CD4-positive, alpha-beta T cell (primary cell): ENCODE measurements around the gene PRKCA. TPM values are rescaled to one million over a fixed set of nuclear protein-coding genes. Genes with fewer than 3 reads are reported as not detected.

Experiments used
- ATAC-seq: fragments of 200-7000 bp; cut with Tn5 transposase; one replicate; pipeline ENCODE4 v1.10.0; 2022; ENCODE audit warnings: mild to moderate bottlenecking; ENCODE audit not compliant: poor library complexity
- CTCF ChIA-PET: fragments of 350-600 bp; sonication (Branson Sonifier 250); formaldehyde crosslinking; loops from one replicate; lab custom pipeline; 2021; ENCODE audit warnings: antibody characterized with exemption, inconsistent platforms; lab: Charles Lee
- POLR2A ChIA-PET: fragments of 350-600 bp; sonication (Branson Sonifier 250); formaldehyde crosslinking; loops from one replicate; lab custom pipeline; 2021; ENCODE audit warnings: antibody characterized with exemption, inconsistent platforms; lab: Charles Lee
- DNase-seq, 14 experiments: peaks; one replicate each; pipeline ENCODE4 v3.0.0-alpha.2; 2013 to 2020; ENCODE audit warnings: mixed read lengths in 2 of 14
- H3K27ac ChIP-seq, 2 donors: one replicate each; pipeline versions ENCODE4 v1.5.1 to v1.7.0; 2013; ENCODE audit warnings: low read length in 2 of 2, low read depth in 1 of 2, mild to moderate bottlenecking in 1 of 2
- H3K27me3 ChIP-seq, 2 experiments: 1 replicate in 1 of 2; 2 replicates in 1 of 2; pipeline versions ENCODE4 v1.6.1 to v1.7.0; 2013; ENCODE audit warnings: low read length in 2 of 2, control low read depth in 1 of 2, mild to moderate bottlenecking in 1 of 2, moderate library complexity in 1 of 2; ENCODE audit not compliant: insufficient read depth in 2 of 2, control insufficient read depth in 1 of 2
- H3K36me3 ChIP-seq: one replicate; pipeline ENCODE4 v1.6.1; 2013; ENCODE audit warnings: low read length, control low read depth; ENCODE audit not compliant: insufficient read depth
- H3K4me1 ChIP-seq: one replicate; pipeline ENCODE4 v1.6.1; 2013; ENCODE audit warnings: low read length, control low read depth; ENCODE audit not compliant: insufficient read depth
- H3K4me3 ChIP-seq: one replicate; pipeline ENCODE4 v1.5.1; 2013; ENCODE audit warnings: mild to moderate bottlenecking, low read length, moderate library complexity
- H3K9me3 ChIP-seq, 2 experiments: 1 replicate in 1 of 2; 2 replicates in 1 of 2; pipeline versions ENCODE4 v1.6.1 to v1.7.0; 2013; ENCODE audit warnings: low read length in 2 of 2, mild to moderate bottlenecking in 2 of 2, control low read depth in 1 of 2, moderate library complexity in 1 of 2; ENCODE audit not compliant: control insufficient read depth in 1 of 2, insufficient read depth in 1 of 2
- H3K27ac Mint-ChIP-seq: one replicate; pipeline ENCODE4 v1.8.0; 2020; ENCODE audit warnings: mixed read lengths
- H3K27me3 Mint-ChIP-seq: one replicate; pipeline ENCODE4 v1.8.0; 2021; ENCODE audit warnings: mixed read lengths
- H3K36me3 Mint-ChIP-seq: one replicate; pipeline ENCODE4 v1.8.0; 2021; ENCODE audit warnings: low read depth, mixed read lengths
- H3K4me1 Mint-ChIP-seq: one replicate; pipeline ENCODE4 v1.8.0; 2021; ENCODE audit warnings: low read depth, mixed read lengths
- H3K4me3 Mint-ChIP-seq: one replicate; pipeline ENCODE4 v1.8.0; 2020; ENCODE audit warnings: mild to moderate bottlenecking, mixed read lengths
- H3K9me3 Mint-ChIP-seq: one replicate; pipeline ENCODE4 v1.8.0; 2020; ENCODE audit warnings: mixed read lengths
- CTCF ChIP-seq: fragments of 200-600 bp; IDR thresholded peaks from one replicate; pipeline ENCODE4 v1.8.0; 2022; ENCODE audit warnings: antibody characterized with exemption, mild to moderate bottlenecking
- intact Hi-C, 2 experiments: fragments of 100-400 bp; cut with DNase I in 1 of 2; cut with micrococcal nuclease in 1 of 2; formaldehyde crosslinking; loops; one replicate each; pipeline versions ENCODE4 v1.15.1 to v1.9.0; 2023 to 2025; cut with DNase I, micrococcal nuclease
- total RNA-seq, 174 experiments: library from RNA in 2 of 174; stranded (reverse) in 2 of 174; gene quantifications; one replicate each; pipeline ENCODE4 v1.2.3 and lab custom pipeline; 2021 to 2026

PRKCA gene
- total RNA-seq, 2 experiments from 2014 or later: 84.8 to 88.6 TPM

DNA sequence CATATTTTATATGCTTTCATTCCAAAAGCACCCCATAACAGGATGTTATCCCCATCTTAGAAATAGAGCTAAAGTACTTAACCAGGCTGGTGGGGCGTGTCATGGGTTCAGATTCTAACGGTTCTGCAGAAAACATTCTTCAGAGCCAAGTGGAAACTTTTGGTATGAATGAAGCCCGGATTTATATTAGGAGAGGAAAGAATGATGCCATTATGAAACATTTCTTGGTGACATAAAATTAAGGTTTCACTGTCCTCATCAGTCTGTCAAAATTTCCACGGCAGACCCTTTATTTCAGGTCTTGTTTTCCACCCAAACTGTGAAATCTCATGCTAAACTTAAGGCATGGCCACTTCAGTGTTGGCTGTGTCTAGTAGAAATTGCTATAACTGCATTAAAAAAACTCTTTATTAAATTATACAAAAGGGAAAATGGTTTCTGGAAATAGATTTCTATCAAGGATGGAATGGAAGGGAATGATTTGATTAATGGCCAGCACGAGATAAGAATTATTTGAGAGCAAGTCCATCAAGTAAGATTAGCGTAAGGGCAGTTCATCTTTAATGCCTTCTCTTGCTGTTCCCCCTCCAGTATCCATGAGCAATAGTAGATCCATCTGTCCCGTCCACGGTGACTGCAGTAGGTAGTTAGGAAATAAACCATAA is 11.7 kb downstream of the PRKCA start:
- ChIA-PET CTCF (interaction anchor here (1.0 kb wide), 1 partner anchor 10 kb away, joined by 3 read pairs; no protein-coding TSS in a partner anchor), POLR2A (interaction anchor here (0.6 to 4.9 kb wide), 6 partner anchors 10 to 235 kb away, joined by 3 to 27 read pairs (median 4); no protein-coding TSS in a partner anchor)
- no peak overlapping the region for H3K4me3 ChIP-seq
- Mint-ChIP-seq H3K36me3 (peaks cover 41% of the 10 kb centered on the region), H3K9me3 (no peaks in the 10 kb centered on the region), H3K4me3 (peak overlapping the region; percentile 32), H3K4me1 (peaks cover 88% of the 10 kb centered on the region), H3K27me3 (no peaks in the 10 kb centered on the region), H3K27ac (peak overlapping the region; percentile 69)
- ATAC-seq (no peak), DNase-seq (no peak)
- no peaks in the 10 kb centered on the region for H3K36me3 ChIP-seq
- no peaks in the 10 kb centered on the region for H3K9me3 ChIP-seq
- TF ChIP-seq CTCF: no peak
- H3K4me1 ChIP-seq: peaks cover 9% of the 10 kb centered on the region
- intact Hi-C loops: loop anchor here in 1 of 2 experiments (2.0 kb wide), 1 partner anchor 13 kb away; no protein-coding TSS in a partner anchor
- no peak overlapping the region for H3K27ac ChIP-seq
- no peaks in the 10 kb centered on the region for H3K27me3 ChIP-seq

DNA sequence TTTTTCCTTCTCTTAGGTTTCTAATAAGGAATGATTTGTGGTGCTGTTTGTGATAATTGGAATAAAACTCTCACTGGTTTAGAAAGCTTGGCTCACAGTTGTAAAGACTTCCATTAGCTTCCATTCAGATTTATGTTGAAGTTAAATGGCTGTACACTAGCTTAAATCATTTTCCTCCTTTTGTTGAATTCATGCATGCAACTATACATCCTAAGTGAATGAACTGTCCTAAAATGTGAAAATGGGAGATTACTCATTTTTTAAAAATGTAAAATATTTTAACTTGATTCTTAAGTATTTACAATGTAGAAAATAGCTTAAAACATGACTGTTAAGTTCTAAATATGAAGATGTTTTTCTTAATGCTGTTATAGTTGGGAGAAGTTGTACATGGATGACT is 15.2 kb downstream of the PRKCA start:
- Histone ChIP-seq H3K9me3 (peaks cover 5 to 11% of the 10 kb centered on the region in 2 experiments), H3K27ac (no peak overlapping the region), H3K4me3 (no peak overlapping the region), H3K27me3 (no peaks in the 10 kb centered on the region), H3K36me3 (peaks cover 4% of the 10 kb centered on the region), H3K4me1 (peaks cover 4% of the 10 kb centered on the region)
- Mint-ChIP-seq H3K9me3 (peaks cover 2% of the 10 kb centered on the region), H3K4me1 (peaks cover 65% of the 10 kb centered on the region), H3K27me3 (no peaks in the 10 kb centered on the region), H3K36me3 (peaks cover 35% of the 10 kb centered on the region), H3K27ac (peak overlapping the region; percentile 40), H3K4me3 (no peak overlapping the region)
- ChIA-PET CTCF (interaction anchor here (1.8 kb wide), 1 partner anchor 9 kb away, joined by 4 read pairs; no protein-coding TSS in a partner anchor), POLR2A (interaction anchor here (0.7 to 1.3 kb wide), 4 partner anchors 14 to 131 kb away, joined by 3 to 6 read pairs (median 3); no protein-coding TSS in a partner anchor)
- intact Hi-C loops: no loop called here
- ATAC-seq: no peak
- no peak for TF ChIP-seq CTCF
- DNase-seq: no peak

DNA sequence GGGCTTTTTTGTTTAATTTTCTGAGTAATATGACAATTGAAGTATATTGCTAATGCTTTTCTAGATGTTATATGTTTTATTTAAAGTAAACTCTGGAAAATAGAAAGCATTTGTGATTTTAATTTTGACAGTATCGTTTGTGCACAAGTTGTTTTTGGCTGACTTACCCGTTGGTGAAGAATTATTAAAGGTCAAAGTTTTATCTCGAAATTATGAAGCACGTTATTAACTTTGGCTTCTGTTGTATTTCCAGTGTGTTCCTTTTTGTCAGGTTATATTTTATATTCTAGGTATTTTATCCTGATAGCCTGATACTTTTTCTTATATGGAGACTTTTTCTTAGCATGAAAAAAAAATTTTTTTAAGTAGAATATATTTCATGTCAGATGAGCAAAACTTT is 16.8 kb downstream of the PRKCA start:
- H3K9me3 Mint-ChIP-seq: peaks cover 2% of the 10 kb centered on the region
- H3K27ac Mint-ChIP-seq: no peak overlapping the region

More for the DNA sequence above, 16.8 kb downstream of the PRKCA start:
- H3K4me3 Mint-ChIP-seq: no peak overlapping the region
- no peak for DNase-seq
- ChIA-PET POLR2A (no interaction called here), CTCF (no interaction called here)
- H3K4me3 ChIP-seq: no peak overlapping the region
- H3K4me1 Mint-ChIP-seq: peaks cover 64% of the 10 kb centered on the region
- H3K36me3 ChIP-seq: peaks cover 4% of the 10 kb centered on the region
- H3K27me3 ChIP-seq: no peaks in the 10 kb centered on the region
- ATAC-seq: no peak
- no peak for TF ChIP-seq CTCF
- H3K4me1 ChIP-seq: no peaks in the 10 kb centered on the region
- H3K9me3 ChIP-seq: peaks cover 5 to 11% of the 10 kb centered on the region in 2 experiments
- peaks cover 38% of the 10 kb centered on the region for H3K36me3 Mint-ChIP-seq
- intact Hi-C loops: no loop called here
- no peak overlapping the region for H3K27ac ChIP-seq
- H3K27me3 Mint-ChIP-seq: no peaks in the 10 kb centered on the region
